Transverse colon (tissue), 4 donors: ENCODE results near the gene RAB30. TPM values are rescaled to one million over a fixed set of nuclear protein-coding genes. Genes with fewer than 3 reads are reported as not detected.
"Not testable (repeated sequence)": the region's sequence is repeated elsewhere in the genome, so short reads cannot be mapped to it uniquely, and the experiment has no call there.

Experiments
- DNase-seq: peaks from one replicate; pipeline ENCODE4 v3.0.0-alpha.2; 2019
- H3K27ac ChIP-seq, 4 donors: fragments of 200-600 bp; sonication (generic); 2 replicates each; pipeline ENCODE4 v1.5.1; 2016 to 2018; ENCODE audit warnings: inconsistent platforms in 4 of 4
- H3K27me3 ChIP-seq: fragments of 200-600 bp; sonication (generic); 2 replicates; pipeline ENCODE4 v1.5.1; 2017; ENCODE audit warnings: inconsistent platforms
- H3K36me3 ChIP-seq, 4 donors: fragments of 200-600 bp; sonication (generic); 2 replicates each; pipeline ENCODE4 v1.5.1; 2017 to 2019; ENCODE audit warnings: inconsistent platforms in 4 of 4
- H3K4me1 ChIP-seq, 4 donors: fragments of 200-600 bp; sonication (generic); 2 replicates each; pipeline ENCODE4 v1.5.1; 2017 to 2020; ENCODE audit warnings: inconsistent platforms in 4 of 4
- H3K4me3 ChIP-seq, 4 donors: fragments of 200-600 bp; sonication (generic); 1 replicate in 1 of 4; 2 replicates in 3 of 4; pipeline versions ENCODE4 v1.5.1 to v1.6.1; 2017 to 2019; ENCODE audit warnings: inconsistent platforms in 4 of 4
- H3K9me3 ChIP-seq, 2 donors: fragments of 200-600 bp; sonication (generic); 2 replicates each; pipeline ENCODE4 v1.5.1; 2017 to 2019; ENCODE audit warnings: inconsistent platforms in 2 of 2
- EP300 ChIP-seq: sonication (generic); formaldehyde crosslinking; IDR thresholded peaks from one replicate; pipeline ENCODE4 v1.6.1; 2017; ENCODE audit warnings: antibody characterized with exemption, low read depth
- POLR2A ChIP-seq: fragments of 450-650 bp; IDR thresholded peaks from one replicate; pipeline ENCODE4 v1.6.1; 2016; ENCODE audit warnings: antibody characterized with exemption, mild to moderate bottlenecking, moderate library complexity
- POLR2AphosphoS5 ChIP-seq, 3 donors: sonication (generic); formaldehyde crosslinking; IDR thresholded peaks; one replicate each; pipeline ENCODE4 v1.6.1; 2016; ENCODE audit warnings: antibody characterized with exemption in 3 of 3
- WGBS, 2 donors: methylation state at CpG; one replicate each; pipeline ENCODE4 v1.1.5; 2018; ENCODE audit warnings: low coverage in 1 of 2; 5-methylcytosine and 5-hydroxymethylcytosine counted together
- in situ Hi-C, 4 donors: fragments of 200-750 bp; cut with MboI; loops; one replicate each; pipeline versions ENCODE4 v1.15.0 to v1.15.1; 2017; ENCODE audit warnings: low sequenced_read_pairs in 3 of 4, low pct_ligation_motif_present in 1 of 4, low pct_unique_long_range_greater_than_20kb in 1 of 4
- intact Hi-C: fragments of 100-400 bp; cut with DNase I; formaldehyde crosslinking; loops from one replicate; pipeline ENCODE4 v1.15.1; 2023; ENCODE audit warnings: low total_unique reads
- total RNA-seq, 4 donors: library from RNA; depleted of rRNA; stranded (reverse); fragments of >200 nt; gene quantifications; one replicate each; pipeline ENCODE4 v1.1.0, GENCODE V29; 2016
- TF ChIP-seq, protein P1 (sequence below), 5 experiments: fragments of 200-600 bp in 3 of 5; fragments of 450-650 bp in 2 of 5; sonication (generic) in 3 of 5; IDR thresholded peaks; 1 replicate in 2 of 5; 2 replicates in 3 of 5; pipeline ENCODE4 v1.5.1; 2016 to 2017; ENCODE audit warnings: antibody characterized with exemption in 5 of 5, inconsistent platforms in 3 of 5, mild to moderate bottlenecking in 2 of 5, moderate library complexity in 1 of 5

The RAB30 gene
- total RNA-seq, 4 donors from 2014 or later, result 2.2 to 29.9 (median 14.5) TPM

DNA sequence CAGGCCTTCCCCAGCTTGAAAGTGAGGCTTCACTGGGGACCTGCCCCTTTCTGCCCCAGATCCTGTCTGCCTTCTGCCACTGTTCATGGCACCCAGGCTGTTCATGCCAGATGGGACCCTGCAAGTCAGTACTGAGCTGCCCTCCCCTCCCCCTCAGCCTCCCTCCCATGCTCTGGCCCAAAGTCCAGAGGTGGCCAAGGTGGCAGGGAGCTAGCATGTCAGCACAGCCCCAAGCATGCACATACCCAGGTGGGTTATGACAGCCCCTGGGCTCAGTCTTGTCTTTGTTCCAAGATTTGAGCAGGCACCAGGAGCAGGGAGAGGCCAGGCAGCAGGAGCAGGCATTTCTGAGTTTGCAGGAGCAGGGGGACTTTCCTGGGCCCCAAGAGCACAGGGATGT, 126.0 kb downstream of the RAB30 start:
- TF ChIP-seq POLR2A, result no peak
- TF ChIP-seq POLR2AphosphoS5 (IDR thresholded peaks at IDR 0.05), result no peak
- TF ChIP-seq EP300, result no peak
- TF ChIP-seq, protein P1, sequence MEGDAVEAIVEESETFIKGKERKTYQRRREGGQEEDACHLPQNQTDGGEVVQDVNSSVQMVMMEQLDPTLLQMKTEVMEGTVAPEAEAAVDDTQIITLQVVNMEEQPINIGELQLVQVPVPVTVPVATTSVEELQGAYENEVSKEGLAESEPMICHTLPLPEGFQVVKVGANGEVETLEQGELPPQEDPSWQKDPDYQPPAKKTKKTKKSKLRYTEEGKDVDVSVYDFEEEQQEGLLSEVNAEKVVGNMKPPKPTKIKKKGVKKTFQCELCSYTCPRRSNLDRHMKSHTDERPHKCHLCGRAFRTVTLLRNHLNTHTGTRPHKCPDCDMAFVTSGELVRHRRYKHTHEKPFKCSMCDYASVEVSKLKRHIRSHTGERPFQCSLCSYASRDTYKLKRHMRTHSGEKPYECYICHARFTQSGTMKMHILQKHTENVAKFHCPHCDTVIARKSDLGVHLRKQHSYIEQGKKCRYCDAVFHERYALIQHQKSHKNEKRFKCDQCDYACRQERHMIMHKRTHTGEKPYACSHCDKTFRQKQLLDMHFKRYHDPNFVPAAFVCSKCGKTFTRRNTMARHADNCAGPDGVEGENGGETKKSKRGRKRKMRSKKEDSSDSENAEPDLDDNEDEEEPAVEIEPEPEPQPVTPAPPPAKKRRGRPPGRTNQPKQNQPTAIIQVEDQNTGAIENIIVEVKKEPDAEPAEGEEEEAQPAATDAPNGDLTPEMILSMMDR (IDR thresholded peaks at IDR 0.05), result no peak
- Histone ChIP-seq H3K36me3 (no peaks in the 10 kb centered on the region), H3K9me3 (no peaks in the 10 kb centered on the region), H3K27me3 (no peaks in the 10 kb centered on the region), H3K4me3 (no peak overlapping the region), H3K4me1 (no peaks in the 10 kb centered on the region), H3K27ac (no peak overlapping the region)
- no peak for DNase-seq
- in situ Hi-C loops, result no loop called here
- intact Hi-C loops, result no loop called here

DNA sequence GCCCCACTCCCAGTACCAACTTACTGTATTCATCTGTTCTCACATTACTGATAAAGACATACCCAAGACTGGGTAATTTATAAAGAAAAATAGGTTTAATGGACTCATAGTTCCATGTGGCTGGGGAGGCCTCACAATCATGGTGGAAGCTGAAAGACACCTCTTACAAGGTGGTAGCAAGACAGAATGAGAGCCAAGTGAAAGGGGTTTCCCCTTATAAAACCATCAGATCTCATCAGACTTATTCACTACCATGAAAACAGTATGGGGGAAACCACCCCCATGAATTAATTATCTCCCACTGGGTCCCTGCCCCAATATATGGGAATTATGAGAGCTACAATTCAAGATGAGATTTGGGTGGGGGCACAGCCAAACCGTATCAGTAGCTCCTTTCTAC, 126.7 kb downstream of the RAB30 start:
- H3K27me3 ChIP-seq, H3K4me1 ChIP-seq, H3K27ac ChIP-seq, DNase-seq, intact Hi-C loops, H3K9me3 ChIP-seq, H3K36me3 ChIP-seq, H3K4me3 ChIP-seq, in situ Hi-C loops: not testable (repeated sequence)
- WGBS, 2 donors, result 79 to 100% methylated on average over 1 of the region's 1 CpG

DNA sequence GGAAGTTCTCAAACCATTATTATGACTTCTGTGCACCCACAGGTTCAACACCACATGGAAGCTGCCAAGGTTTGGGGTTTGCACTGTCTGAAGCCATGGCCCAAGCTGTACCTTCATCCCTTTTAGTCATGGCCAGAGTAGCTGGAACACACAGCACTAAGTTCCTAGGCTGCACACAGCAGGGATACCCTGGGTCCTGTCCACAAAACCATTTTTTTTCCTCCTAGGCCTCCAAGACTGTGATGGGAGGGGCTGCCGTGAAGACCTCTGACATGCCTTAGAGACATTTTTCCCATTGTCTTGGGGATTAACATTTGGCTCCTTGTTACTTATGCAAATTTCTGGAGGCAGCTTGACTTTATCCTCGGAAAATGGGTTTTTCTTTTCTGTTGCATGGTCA, 127.5 kb downstream of the RAB30 start:
- TF ChIP-seq EP300 (no peak), POLR2A (no peak)
- Histone ChIP-seq H3K27ac (no peak overlapping the region), H3K27me3 (no peaks in the 10 kb centered on the region), H3K4me1 (no peaks in the 10 kb centered on the region), H3K9me3 (no peaks in the 10 kb centered on the region), H3K36me3 (no peaks in the 10 kb centered on the region), H3K4me3 (no peak overlapping the region)
- in situ Hi-C loops (no loop called here), intact Hi-C loops (no loop called here)
- 78 to 94% methylated on average over 2 of the region's 2 CpGs for WGBS, 2 donors
- no peak for DNase-seq

DNA sequence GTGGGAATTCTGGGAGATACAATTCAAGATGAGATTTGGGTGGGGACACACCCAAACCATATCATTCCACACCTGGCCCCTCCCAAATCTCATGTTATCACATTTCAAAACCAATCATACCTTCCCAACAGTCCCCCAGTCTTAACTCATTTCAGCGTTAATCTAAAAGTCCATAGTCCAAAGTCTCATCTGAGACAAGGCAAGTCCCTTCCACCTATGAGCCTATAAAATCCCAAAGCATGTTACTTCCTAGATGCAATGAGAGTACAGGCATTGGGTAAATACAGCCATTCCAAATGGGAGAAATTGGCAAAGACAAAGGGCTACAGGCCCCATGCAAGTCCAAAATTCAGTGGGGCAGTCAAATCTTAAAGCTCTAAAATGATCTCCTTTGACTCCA, 128.3 kb downstream of the RAB30 start:
- H3K27ac ChIP-seq, H3K27me3 ChIP-seq, in situ Hi-C loops, H3K4me1 ChIP-seq, DNase-seq, H3K4me3 ChIP-seq, H3K9me3 ChIP-seq, intact Hi-C loops, H3K36me3 ChIP-seq: not testable (repeated sequence)
- WGBS, 2 donors, result 58 to 63% methylated on average over 1 of the region's 1 CpG

DNA sequence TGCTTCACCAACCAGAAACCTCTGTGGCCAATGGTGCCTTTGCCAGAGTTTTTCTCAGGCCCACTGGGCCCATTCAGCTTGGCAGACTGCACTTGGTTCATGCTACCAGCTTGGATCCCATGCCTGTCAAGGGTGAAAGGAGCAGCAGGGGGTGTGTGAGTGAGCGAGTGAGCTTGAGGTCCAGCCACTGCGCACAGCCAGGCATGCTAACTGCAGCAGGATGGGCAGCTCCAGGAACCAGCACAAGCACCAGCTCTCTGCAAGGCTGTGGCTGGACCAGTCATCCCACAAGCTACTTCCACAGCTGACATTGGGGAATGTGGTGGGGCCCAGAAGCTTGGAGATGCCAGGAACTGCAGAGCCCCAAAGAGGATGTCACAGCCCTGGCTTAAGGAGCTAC, 129.3 kb downstream of the RAB30 start:
- WGBS, 2 donors, result 100% methylated on average over 2 of the region's 2 CpGs; no CpG with 5 or more reads in 1 of the 2 donors
- in situ Hi-C loops, result no loop called here
- no peaks in the 10 kb centered on the region for H3K4me1 ChIP-seq

DNA sequence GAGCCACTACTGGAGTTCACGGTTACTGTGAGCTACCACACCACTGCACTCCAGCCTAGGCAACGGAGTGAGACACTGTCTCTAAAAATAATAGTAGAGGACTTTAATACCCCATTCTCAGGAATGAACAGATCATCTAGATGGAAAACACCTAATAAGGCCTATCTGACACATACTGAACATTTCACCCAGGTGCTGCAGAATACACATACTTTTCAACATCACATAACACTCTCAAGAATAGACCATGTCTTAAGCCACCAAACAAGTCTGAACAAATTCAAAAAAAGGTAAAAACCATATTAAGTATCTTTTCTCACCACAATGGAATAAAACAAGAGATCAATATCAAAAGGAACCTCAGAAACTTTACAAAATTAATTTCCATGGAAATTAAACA, 132.2 kb downstream of the RAB30 start:
- Histone ChIP-seq H3K4me3 (no peak overlapping the region), H3K4me1 (no peaks in the 10 kb centered on the region), H3K27ac (no peak overlapping the region), H3K36me3 (no peaks in the 10 kb centered on the region), H3K27me3 (no peaks in the 10 kb centered on the region), H3K9me3 (no peaks in the 10 kb centered on the region)
- WGBS, 2 donors, result 97% methylated on average over 2 of the region's 2 CpGs; no CpG with 5 or more reads in 1 of the 2 donors
- TF ChIP-seq POLR2A (no peak), EP300 (no peak), POLR2AphosphoS5 (IDR thresholded peaks at IDR 0.05) (no peak)
- TF ChIP-seq, protein P1 (IDR thresholded peaks at IDR 0.05), result no peak
- intact Hi-C loops, result no loop called here
- DNase-seq, result no peak
- in situ Hi-C loops, result no loop called here

More for the DNA sequence above, 129.3 kb downstream of the RAB30 start:
- H3K36me3 ChIP-seq, result no peaks in the 10 kb centered on the region
- H3K27me3 ChIP-seq, result no peaks in the 10 kb centered on the region
- no peak for TF ChIP-seq EP300
- TF ChIP-seq, protein P1 (IDR thresholded peaks at IDR 0.05), result no peak
- no peak for TF ChIP-seq POLR2AphosphoS5 (IDR thresholded peaks at IDR 0.05)
- no peak for TF ChIP-seq POLR2A
- no peak overlapping the region for H3K27ac ChIP-seq
- H3K4me3 ChIP-seq, result no peak overlapping the region
- H3K9me3 ChIP-seq, result no peaks in the 10 kb centered on the region
- no peak for DNase-seq
- intact Hi-C loops, result no loop called here
